ENCODE data around the gene OR13H1. TPM values are rescaled to one million over a fixed set of nuclear protein-coding genes. Genes with fewer than 3 reads are reported as not detected.
"Not testable (repeated sequence)": the region's sequence is repeated elsewhere in the genome, so short reads cannot be mapped to it uniquely, and the experiment has no call there.

The OR13H1 gene, protein sequence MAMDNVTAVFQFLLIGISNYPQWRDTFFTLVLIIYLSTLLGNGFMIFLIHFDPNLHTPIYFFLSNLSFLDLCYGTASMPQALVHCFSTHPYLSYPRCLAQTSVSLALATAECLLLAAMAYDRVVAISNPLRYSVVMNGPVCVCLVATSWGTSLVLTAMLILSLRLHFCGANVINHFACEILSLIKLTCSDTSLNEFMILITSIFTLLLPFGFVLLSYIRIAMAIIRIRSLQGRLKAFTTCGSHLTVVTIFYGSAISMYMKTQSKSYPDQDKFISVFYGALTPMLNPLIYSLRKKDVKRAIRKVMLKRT
- polyA plus RNA-seq (2012; rRNA removed), result not detected in 2 replicates
- not detected in 2 replicates for polyA plus RNA-seq (2012; cell fraction: cytosol; rRNA removed)
- polyA plus RNA-seq (2012; cell fraction: nucleus; rRNA removed), result not detected in 2 replicates

DNA sequence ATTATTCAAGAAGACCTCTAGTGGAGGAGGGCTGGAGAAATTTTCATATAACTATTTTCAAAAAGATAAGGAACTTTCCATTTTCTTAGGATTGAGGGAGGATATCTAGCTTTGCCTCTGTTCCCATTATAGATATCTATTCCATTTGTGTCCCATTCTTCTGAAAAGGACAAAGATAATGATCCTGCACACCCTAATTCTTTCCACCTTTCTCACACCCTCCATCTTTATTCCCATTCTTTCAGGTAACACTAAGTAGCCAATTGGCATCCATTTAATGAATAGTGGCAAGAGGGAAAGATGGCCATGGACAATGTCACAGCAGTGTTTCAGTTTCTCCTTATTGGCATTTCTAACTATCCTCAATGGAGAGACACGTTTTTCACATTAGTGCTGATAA lies at the start of gene OR13H1:
OR13H1 (plus strand) TSS at position 301 of the 400 bp plus-strand sequence; CDS start at position 301, 0 bp downstream.
- POLR2A ChIA-PET, result no interaction called here
- H2AFZ ChIP-seq (ENCODE audit: low read depth), result no peak within 1 kb of the TSS
- H4K20me1 ChIP-seq (ENCODE audit: insufficient read depth), result no peaks in the 10 kb centered on the region
- no peaks in the 10 kb centered on the region for H3K27me3 ChIP-seq (ENCODE audit: insufficient read depth)
- no peaks in the 10 kb centered on the region for H3K9me2 ChIP-seq
- H3K27ac ChIP-seq (ENCODE audit: low read depth in 2 of 2, low read length in 1 of 2), result no peak within 1 kb of the TSS
- no peaks in the 10 kb centered on the region for H3F3A ChIP-seq (replicated peaks; ENCODE audit: insufficient read depth)
- H3K79me2 ChIP-seq (ENCODE audit: insufficient read depth), result no peaks in the 10 kb centered on the region
- H3K9ac ChIP-seq, result no peak within 1 kb of the TSS
- no peaks in the 10 kb centered on the region for H3K36me3 ChIP-seq (replicated peaks in 1 of 2; ENCODE audit: control insufficient read depth in 1 of 2, insufficient read depth in 2 of 2, low read length in 1 of 2)
- H3K4me1 ChIP-seq (ENCODE audit: control insufficient read depth in 1 of 2, insufficient read depth in 2 of 2, low read depth in 1 of 2, low read length in 1 of 2), result no peaks in the 10 kb centered on the region
- no peak for DNase-seq
- 72% methylated on average over 1 of the region's 1 CpG for WGBS (ENCODE audit: low lambda C conversion rate)
- CTCF ChIA-PET, result no interaction called here
- H3K4me2 ChIP-seq, result no peak within 1 kb of the TSS
- TF ChIP-seq, protein P1, sequence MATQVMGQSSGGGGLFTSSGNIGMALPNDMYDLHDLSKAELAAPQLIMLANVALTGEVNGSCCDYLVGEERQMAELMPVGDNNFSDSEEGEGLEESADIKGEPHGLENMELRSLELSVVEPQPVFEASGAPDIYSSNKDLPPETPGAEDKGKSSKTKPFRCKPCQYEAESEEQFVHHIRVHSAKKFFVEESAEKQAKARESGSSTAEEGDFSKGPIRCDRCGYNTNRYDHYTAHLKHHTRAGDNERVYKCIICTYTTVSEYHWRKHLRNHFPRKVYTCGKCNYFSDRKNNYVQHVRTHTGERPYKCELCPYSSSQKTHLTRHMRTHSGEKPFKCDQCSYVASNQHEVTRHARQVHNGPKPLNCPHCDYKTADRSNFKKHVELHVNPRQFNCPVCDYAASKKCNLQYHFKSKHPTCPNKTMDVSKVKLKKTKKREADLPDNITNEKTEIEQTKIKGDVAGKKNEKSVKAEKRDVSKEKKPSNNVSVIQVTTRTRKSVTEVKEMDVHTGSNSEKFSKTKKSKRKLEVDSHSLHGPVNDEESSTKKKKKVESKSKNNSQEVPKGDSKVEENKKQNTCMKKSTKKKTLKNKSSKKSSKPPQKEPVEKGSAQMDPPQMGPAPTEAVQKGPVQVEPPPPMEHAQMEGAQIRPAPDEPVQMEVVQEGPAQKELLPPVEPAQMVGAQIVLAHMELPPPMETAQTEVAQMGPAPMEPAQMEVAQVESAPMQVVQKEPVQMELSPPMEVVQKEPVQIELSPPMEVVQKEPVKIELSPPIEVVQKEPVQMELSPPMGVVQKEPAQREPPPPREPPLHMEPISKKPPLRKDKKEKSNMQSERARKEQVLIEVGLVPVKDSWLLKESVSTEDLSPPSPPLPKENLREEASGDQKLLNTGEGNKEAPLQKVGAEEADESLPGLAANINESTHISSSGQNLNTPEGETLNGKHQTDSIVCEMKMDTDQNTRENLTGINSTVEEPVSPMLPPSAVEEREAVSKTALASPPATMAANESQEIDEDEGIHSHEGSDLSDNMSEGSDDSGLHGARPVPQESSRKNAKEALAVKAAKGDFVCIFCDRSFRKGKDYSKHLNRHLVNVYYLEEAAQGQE (IDR thresholded peaks at IDR 0.05; ENCODE audit: low read depth, low read length), result no peak
- TF ChIP-seq FOXM1 (IDR thresholded peaks at IDR 0.05; ENCODE audit: low read depth), result no peak
- TF ChIP-seq RXRA (IDR thresholded peaks at IDR 0.05; ENCODE audit: borderline replicate concordance, low read depth), result no peak
- TF ChIP-seq, protein P2, sequence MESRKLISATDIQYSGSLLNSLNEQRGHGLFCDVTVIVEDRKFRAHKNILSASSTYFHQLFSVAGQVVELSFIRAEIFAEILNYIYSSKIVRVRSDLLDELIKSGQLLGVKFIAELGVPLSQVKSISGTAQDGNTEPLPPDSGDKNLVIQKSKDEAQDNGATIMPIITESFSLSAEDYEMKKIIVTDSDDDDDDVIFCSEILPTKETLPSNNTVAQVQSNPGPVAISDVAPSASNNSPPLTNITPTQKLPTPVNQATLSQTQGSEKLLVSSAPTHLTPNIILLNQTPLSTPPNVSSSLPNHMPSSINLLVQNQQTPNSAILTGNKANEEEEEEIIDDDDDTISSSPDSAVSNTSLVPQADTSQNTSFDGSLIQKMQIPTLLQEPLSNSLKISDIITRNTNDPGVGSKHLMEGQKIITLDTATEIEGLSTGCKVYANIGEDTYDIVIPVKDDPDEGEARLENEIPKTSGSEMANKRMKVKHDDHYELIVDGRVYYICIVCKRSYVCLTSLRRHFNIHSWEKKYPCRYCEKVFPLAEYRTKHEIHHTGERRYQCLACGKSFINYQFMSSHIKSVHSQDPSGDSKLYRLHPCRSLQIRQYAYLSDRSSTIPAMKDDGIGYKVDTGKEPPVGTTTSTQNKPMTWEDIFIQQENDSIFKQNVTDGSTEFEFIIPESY (IDR thresholded peaks at IDR 0.05; ENCODE audit: borderline replicate concordance, low read depth), result no peak
- TF ChIP-seq EZH2phosphoT487 (IDR thresholded peaks at IDR 0.05; ENCODE audit: borderline replicate concordance, low read depth), result no peak
- TF ChIP-seq TCF12 (IDR thresholded peaks at IDR 0.05), result no peak
- no peak for TF ChIP-seq POLR2AphosphoS5 (IDR thresholded peaks at IDR 0.05; ENCODE audit: low read depth, low read length)
- TF ChIP-seq YY1 (IDR thresholded peaks at IDR 0.05; ENCODE audit: low read depth), result no peak
- TF ChIP-seq, protein P3, sequence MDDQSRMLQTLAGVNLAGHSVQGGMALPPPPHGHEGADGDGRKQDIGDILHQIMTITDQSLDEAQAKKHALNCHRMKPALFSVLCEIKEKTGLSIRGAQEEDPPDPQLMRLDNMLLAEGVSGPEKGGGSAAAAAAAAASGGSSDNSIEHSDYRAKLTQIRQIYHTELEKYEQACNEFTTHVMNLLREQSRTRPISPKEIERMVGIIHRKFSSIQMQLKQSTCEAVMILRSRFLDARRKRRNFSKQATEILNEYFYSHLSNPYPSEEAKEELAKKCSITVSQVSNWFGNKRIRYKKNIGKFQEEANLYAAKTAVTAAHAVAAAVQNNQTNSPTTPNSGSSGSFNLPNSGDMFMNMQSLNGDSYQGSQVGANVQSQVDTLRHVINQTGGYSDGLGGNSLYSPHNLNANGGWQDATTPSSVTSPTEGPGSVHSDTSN (IDR thresholded peaks at IDR 0.05), result no peak
- TF ChIP-seq, protein P4, sequence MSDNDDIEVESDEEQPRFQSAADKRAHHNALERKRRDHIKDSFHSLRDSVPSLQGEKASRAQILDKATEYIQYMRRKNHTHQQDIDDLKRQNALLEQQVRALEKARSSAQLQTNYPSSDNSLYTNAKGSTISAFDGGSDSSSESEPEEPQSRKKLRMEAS (IDR thresholded peaks at IDR 0.05; ENCODE audit: low read depth), result no peak
- TF ChIP-seq MXI1 (IDR thresholded peaks at IDR 0.05; ENCODE audit: low read depth, low read length), result no peak
- no peak for TF ChIP-seq SMC3 (IDR thresholded peaks at IDR 0.05; ENCODE audit: low read depth, low read length)
- TF ChIP-seq, protein P5, sequence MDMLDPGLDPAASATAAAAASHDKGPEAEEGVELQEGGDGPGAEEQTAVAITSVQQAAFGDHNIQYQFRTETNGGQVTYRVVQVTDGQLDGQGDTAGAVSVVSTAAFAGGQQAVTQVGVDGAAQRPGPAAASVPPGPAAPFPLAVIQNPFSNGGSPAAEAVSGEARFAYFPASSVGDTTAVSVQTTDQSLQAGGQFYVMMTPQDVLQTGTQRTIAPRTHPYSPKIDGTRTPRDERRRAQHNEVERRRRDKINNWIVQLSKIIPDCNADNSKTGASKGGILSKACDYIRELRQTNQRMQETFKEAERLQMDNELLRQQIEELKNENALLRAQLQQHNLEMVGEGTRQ (IDR thresholded peaks at IDR 0.05; ENCODE audit: borderline replicate concordance, low read depth, low read length), result no peak
- TF ChIP-seq RCOR1 (IDR thresholded peaks at IDR 0.05; ENCODE audit: low read length), result no peak
- TF ChIP-seq TEAD4 (IDR thresholded peaks at IDR 0.05; ENCODE audit: borderline replicate concordance, insufficient read depth), result no peak
- no peak for TF ChIP-seq GATA2 (CRISPR knock-in tag; IDR thresholded peaks at IDR 0.05)
- TF ChIP-seq FOXJ3 (CRISPR knock-in tag; IDR thresholded peaks at IDR 0.05), result no peak
- TF ChIP-seq CHD2 (IDR thresholded peaks at IDR 0.05; ENCODE audit: low read length, partially characterized antibody), result no peak
- TF ChIP-seq, protein P6, sequence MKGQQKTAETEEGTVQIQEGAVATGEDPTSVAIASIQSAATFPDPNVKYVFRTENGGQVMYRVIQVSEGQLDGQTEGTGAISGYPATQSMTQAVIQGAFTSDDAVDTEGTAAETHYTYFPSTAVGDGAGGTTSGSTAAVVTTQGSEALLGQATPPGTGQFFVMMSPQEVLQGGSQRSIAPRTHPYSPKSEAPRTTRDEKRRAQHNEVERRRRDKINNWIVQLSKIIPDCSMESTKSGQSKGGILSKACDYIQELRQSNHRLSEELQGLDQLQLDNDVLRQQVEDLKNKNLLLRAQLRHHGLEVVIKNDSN (IDR thresholded peaks at IDR 0.05; ENCODE audit: borderline replicate concordance, low read depth), result no peak
- TF ChIP-seq RFX5 (IDR thresholded peaks at IDR 0.05; ENCODE audit: low read length), result no peak
- H3K9me3 ChIP-seq, result no peaks in the 10 kb centered on the region
- no peak within 1 kb of the TSS for H3K4me3 ChIP-seq (ENCODE audit: low read depth in 2 of 2, low read length in 1 of 2)

DNA sequence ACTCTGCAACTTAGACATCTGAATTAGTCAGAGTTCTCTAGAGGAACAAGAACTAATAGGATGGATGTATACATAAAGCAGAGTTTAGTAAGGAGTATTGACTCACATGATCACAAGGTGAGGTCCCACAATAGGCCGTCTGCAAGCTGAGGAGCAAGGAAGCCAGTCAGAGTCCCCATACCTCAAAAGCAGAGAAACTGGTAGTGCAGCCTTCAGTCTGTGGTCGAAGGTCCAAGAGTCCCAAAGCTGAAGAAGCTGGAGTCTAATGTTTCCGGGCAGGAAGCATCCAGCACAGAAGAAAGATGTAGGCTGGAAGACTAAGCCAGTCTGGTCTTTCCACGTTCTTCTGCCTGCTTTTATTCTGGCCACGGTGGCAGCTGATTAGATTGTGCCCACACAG lies 42.3 kb upstream of the OR13H1 start:
- H3K4me3 ChIP-seq (ENCODE audit: low read depth in 2 of 2, low read length in 1 of 2); H3K36me3 ChIP-seq (replicated peaks in 1 of 2; ENCODE audit: control insufficient read depth in 1 of 2, insufficient read depth in 2 of 2, low read length in 1 of 2); H3K9ac ChIP-seq; H3K9me2 ChIP-seq; H3K4me1 ChIP-seq (ENCODE audit: control insufficient read depth in 1 of 2, insufficient read depth in 2 of 2, low read depth in 1 of 2, low read length in 1 of 2); H3K4me2 ChIP-seq; H3K27ac ChIP-seq (ENCODE audit: low read depth in 2 of 2, low read length in 1 of 2); H3K27me3 ChIP-seq (ENCODE audit: insufficient read depth); H3K79me2 ChIP-seq (ENCODE audit: insufficient read depth); H3F3A ChIP-seq (replicated peaks; ENCODE audit: insufficient read depth); H2AFZ ChIP-seq (ENCODE audit: low read depth); CTCF ChIA-PET; POLR2A ChIA-PET; H3K9me3 ChIP-seq; DNase-seq; H4K20me1 ChIP-seq (ENCODE audit: insufficient read depth): not testable (repeated sequence)
- 45% methylated on average over 4 of the region's 5 CpGs for WGBS (ENCODE audit: low lambda C conversion rate)

Data from SK-N-SH (cell line).